AG04450 (cell line): ENCODE measurements around the gene APCDD1L. TPM values are rescaled to one million over a fixed set of nuclear protein-coding genes. Genes with fewer than 3 reads are reported as not detected.

Experiments used
- CTCF ChIA-PET: fragments of 300-600, 350-600 bp; formaldehyde crosslinking; extraction: SDS; loops from one replicate; lab custom pipeline; 2022; ENCODE audit warnings: antibody characterized with exemption, inconsistent platforms; lab: Charles Lee
- POLR2A ChIA-PET: fragments of 350-600 bp; formaldehyde crosslinking; extraction: SDS; loops from one replicate; lab custom pipeline; 2021; ENCODE audit warnings: antibody characterized with exemption, inconsistent platforms; lab: Yijun Ruan, JAX
- DNase-seq: peaks from one replicate; pipeline ENCODE4 v3.0.0-alpha.2; 2011; ENCODE audit warnings: low read depth, low spot score
- H3K27ac ChIP-seq: one replicate; pipeline ENCODE4 v1.5.1; 2012; ENCODE audit warnings: low read depth, low read length, control low read depth
- H3K27me3 ChIP-seq: one replicate; pipeline ENCODE4 v1.6.0; 2012; ENCODE audit warnings: low read length; ENCODE audit not compliant: control insufficient read depth, insufficient read depth
- H3K4me3 ChIP-seq: 2 replicates; pipeline ENCODE4 v1.5.1; 2011; ENCODE audit warnings: mild to moderate bottlenecking, low read depth, low read length, control low read depth
- H3K9me3 ChIP-seq: 2 replicates; pipeline ENCODE4 v1.5.1; 2012; ENCODE audit warnings: low read length; ENCODE audit not compliant: control insufficient read depth, insufficient read depth
- CTCF ChIP-seq: IDR thresholded peaks from 2 replicates; pipeline ENCODE4 v1.5.1; 2011; ENCODE audit warnings: low read depth, low read length, control low read depth, inconsistent platforms
- polyA plus RNA-seq: library from polyadenylated mRNA; depleted of rRNA; stranded (reverse); fragments of >200 nt; gene quantifications from 2 replicates; pipeline ENCODE4 v1.2.3, GENCODE V29; 2011

The APCDD1L gene
- polyA plus RNA-seq, 1 experiment = 8.6 TPM

DNA sequence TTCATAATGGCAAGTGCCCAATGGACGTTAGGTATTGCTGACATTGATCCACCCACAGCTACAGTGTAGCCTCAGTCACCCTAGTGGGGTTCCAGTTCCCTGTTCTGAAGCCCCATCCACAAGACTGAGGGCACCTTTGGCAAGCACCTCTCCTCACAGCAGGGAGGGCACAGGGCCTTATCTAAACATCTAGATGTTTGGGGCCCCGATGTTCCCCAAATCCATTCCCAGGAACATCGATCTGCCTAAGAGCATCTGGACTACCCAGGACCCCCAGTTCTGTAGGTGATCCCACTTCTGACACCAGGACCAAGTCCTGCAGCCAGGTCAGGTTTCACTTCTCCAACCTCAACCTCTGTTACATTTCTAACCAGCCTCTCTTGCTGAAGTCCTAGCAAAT lies 10.6 kb downstream of the APCDD1L start:
- CTCF ChIA-PET = no interaction called here

DNA sequence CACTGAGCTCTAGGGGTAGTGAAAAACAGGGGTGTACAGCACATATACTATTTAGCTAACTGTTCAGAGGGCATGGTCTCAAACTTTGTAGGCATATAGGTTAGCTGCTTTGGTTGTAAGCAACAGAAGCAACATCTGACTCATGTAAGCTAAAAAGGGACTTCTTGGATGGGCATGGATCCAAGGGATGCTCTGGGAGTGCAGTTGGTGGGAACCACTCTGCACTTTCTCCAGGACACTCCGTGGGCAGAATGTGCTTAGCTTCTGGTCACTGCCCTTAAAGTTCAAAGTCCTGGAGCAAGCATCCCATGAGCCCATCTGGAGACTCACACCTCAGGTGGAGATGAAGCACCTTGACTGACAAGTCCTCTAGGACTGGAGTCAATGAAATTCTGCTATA lies 11.5 kb downstream of the APCDD1L start:
- DNase-seq = no peak
- ChIA-PET POLR2A (no interaction called here), CTCF (no interaction called here)
- Histone ChIP-seq H3K9me3 (peaks cover 42% of the 10 kb centered on the region), H3K4me3 (no peak overlapping the region), H3K27me3 (no peaks in the 10 kb centered on the region), H3K27ac (no peak overlapping the region)
- no peak for TF ChIP-seq CTCF

More for the DNA sequence above, 10.6 kb downstream of the APCDD1L start:
- Histone ChIP-seq H3K9me3 (peaks cover 48% of the 10 kb centered on the region), H3K27me3 (no peaks in the 10 kb centered on the region), H3K27ac (no peak overlapping the region), H3K4me3 (no peak overlapping the region)
- TF ChIP-seq CTCF = no peak
- POLR2A ChIA-PET = no interaction called here
- no peak for DNase-seq

DNA sequence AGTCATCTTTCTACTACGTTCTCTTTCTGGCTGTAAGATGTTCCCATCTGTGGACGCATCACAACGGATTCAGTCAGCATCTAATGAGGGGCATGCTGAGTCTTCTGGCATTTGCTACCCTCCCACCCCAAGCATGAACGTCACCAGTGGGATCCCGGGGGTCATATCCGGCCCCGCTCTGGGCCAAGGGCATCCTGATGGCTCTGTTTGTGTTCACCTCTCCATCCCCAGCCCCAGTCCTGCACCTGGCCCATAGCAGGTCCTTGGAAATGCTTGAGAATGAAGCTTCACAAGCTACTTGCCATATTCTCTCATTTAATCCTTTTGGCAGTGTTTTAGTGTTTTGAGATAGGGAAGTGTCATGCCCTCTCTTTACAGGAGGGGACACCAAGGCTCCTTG lies 14.9 kb downstream of the APCDD1L start:
- ChIA-PET POLR2A (no interaction called here), CTCF (no interaction called here)
- no peak for DNase-seq
- Histone ChIP-seq H3K27me3 (no peaks in the 10 kb centered on the region), H3K4me3 (no peak overlapping the region), H3K9me3 (peaks cover 19% of the 10 kb centered on the region), H3K27ac (no peak overlapping the region)
- no peak for TF ChIP-seq CTCF

DNA sequence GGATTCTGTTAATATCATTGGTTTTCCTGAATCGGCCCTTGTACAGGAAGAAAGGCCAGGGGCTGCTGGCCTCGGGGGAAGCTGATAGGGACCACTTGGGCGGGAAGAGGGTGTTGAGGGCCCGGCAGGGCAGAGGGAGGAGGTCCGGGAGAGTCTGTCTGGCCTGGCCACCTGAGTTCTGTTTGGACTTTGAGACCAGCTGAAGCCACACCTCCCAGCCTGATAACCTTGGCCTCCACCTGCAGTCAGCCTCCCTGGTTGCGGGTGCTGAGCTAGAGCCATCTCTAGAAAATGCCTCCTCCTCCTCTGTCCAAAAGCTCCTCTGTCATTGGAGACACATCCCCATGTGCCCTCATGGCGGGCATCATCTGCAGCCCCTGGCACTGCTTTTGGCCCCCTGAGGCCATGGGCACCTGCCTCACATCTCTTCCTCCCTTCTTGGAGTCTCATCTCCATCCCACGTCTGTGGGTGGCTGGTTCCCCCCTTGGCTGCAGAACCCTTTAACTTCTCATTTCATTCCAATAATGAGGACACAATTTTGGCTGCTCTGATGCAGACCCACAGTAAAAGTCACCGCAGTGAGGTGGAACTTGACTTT lies 16.6 kb downstream of the APCDD1L start:
- no peak for DNase-seq
- Histone ChIP-seq H3K9me3 (peaks cover 6% of the 10 kb centered on the region; the same call in 1 of the 2 replicates), H3K27ac (no peak overlapping the region), H3K27me3 (no peaks in the 10 kb centered on the region), H3K4me3 (no peak overlapping the region)
- no peak for TF ChIP-seq CTCF
- ChIA-PET CTCF (no interaction called here), POLR2A (interaction anchor here (1.4 kb wide), 1 partner anchor 14 kb away, joined by 3 read pairs; no protein-coding TSS in a partner anchor)

GRCh38 chr20:58497724-58498469 lies 17.3 kb downstream of the APCDD1L start:
- ChIA-PET CTCF (no interaction called here), POLR2A (no interaction called here)
- no peak for TF ChIP-seq CTCF
- Histone ChIP-seq H3K4me3 (no peak overlapping the region), H3K27me3 (no peaks in the 10 kb centered on the region), H3K9me3 (peaks cover 5% of the 10 kb centered on the region; the same call in 1 of the 2 replicates), H3K27ac (no peak overlapping the region)
- no peak for DNase-seq
